Activated T-cell treated with anti-CD3 and anti-CD28 coated beads for 4 hours (primary cell): ENCODE data around the gene DSCAM.

ENCODE experiments used
- DNase-seq: peaks from one replicate; pipeline ENCODE4 v3.0.0-alpha.2; 2020

DSCAM gene

GRCh38 chr21:40016667-40017066 lies 830.3 kb downstream of the DSCAM start:
- DNase-seq: no peak

DNA sequence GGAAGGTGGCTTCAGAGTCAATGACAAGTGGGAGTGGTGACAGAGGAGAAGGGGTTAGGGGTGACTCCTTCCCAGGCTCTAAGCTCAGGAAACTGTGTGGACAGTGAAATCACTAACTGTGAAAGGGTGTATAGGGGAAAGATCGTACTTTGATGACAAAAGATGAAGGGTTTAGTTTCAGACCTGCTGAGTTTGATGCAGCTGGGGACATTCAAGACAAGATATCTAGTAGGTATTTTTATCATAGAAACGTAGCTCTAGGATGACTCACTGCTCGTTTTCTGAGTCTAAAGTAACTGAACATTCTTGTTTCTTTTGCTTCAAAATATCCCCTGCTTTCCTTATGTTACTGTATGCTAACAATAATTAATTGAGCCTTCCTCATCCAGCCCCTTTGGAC lies 830.7 kb downstream of the DSCAM start:
- DNase-seq: no peak

DNA sequence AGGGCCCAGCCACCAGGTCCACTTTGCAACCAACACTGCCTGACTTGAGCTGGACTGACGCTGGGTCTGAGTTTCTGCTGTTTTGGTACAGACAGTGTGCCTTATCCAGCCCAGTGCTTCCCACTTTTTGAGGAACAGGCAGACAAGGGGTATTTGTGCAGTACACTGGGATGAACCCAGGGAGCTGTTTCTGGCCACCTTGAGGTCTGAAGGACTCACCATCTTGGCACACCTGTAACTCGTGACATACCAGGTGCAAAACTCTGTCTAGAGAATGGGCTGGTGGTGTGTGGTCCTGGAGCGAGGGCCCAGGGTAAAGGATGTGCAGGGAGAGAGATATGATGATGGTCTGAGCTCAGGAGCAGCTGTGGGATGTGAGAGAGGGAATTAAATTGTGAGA lies 831.1 kb downstream of the DSCAM start:
- DNase-seq: no peak

- DNase-seq: no peak
Observed at GRCh38 chr21:40014394-40014793, 832.6 kb downstream of the DSCAM start.

GRCh38 chr21:40013001-40013735 lies 833.8 kb downstream of the DSCAM start:
- no peak for DNase-seq

DNA sequence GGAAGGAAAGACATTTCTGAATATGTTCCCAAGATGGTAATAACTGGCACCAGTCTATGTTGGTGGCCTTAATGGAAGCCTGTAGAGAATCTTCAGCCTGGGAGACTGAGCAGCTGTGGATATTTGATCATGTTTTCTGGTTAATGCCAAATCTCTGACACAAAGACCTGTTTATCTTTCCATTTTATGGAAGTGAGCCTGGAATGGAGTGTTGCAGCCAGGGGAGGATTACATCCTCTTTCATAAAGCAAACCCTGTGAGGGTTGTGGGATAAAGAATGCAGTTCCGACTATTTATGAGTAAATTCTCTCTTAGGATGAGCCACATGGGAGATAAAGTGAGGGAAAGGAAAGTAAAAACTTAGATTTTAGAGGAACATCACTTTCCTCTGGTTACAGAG lies 835.6 kb downstream of the DSCAM start:
- DNase-seq: no peak

DNA sequence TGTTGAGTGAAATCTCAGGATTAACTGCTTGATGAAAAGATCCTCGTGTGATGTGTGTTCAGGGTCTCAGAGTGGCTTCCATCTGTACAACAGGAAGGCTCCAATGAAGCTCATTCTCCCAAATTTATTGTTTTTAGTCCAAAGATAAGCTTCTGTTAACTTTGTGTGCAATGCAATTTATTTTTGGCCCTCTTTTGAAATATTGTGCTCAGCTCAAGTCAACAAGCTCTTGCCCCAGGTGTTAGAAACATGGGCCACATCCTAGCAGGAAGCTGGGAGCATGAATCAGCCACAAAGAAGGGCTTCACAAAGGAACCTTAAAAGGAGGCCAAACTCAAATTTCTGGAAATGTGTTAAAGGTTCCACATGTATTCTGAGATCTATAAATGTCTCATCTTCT lies 844.0 kb downstream of the DSCAM start:
- no peak for DNase-seq

GRCh38 chr21:39984286-39984991 lies 862.5 kb downstream of the DSCAM start:
- DNase-seq: no peak

- DNase-seq: no peak
Observed at GRCh38 chr21:39980241-39980820, 866.6 kb downstream of the DSCAM start.

DNA sequence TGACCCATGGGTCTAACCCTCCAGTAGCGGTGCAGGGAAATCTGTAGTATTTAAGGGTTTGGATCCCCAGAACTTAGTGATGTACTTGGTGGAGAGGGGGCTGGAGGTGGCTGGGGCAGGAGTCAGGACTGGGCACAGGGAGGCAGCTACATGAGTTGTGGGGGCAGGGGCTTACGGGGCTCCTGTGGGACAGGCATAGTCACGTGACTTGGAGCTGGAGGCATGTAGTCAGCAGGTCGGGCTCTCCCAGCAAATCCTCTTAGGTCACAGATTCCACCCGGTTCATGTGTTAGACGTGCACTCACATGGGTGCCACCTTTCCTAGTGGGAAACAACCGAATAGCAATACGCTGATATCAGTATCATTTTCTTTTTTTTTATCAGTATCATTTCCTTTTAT lies 867.6 kb downstream of the DSCAM start:
- no peak for DNase-seq

DNA sequence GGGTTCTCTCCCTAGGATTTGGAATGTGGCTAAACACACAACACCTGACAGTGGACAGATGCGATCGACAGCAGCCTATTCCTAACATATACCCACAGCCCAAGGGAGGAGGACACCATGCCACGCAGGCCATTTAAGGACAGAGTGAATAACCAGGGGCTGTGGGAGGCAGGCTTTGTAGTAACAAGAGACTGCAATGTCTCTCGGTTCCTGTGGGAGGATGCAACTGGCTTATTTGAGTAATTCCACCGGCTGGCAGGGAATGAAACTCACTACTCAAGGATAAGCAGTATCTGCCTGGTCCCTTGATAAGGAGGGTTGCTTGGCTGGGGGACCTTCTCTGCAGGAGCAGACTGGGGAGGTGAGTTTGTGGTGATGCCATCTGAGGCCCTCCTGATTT lies 870.2 kb downstream of the DSCAM start:
- no peak for DNase-seq

DNA sequence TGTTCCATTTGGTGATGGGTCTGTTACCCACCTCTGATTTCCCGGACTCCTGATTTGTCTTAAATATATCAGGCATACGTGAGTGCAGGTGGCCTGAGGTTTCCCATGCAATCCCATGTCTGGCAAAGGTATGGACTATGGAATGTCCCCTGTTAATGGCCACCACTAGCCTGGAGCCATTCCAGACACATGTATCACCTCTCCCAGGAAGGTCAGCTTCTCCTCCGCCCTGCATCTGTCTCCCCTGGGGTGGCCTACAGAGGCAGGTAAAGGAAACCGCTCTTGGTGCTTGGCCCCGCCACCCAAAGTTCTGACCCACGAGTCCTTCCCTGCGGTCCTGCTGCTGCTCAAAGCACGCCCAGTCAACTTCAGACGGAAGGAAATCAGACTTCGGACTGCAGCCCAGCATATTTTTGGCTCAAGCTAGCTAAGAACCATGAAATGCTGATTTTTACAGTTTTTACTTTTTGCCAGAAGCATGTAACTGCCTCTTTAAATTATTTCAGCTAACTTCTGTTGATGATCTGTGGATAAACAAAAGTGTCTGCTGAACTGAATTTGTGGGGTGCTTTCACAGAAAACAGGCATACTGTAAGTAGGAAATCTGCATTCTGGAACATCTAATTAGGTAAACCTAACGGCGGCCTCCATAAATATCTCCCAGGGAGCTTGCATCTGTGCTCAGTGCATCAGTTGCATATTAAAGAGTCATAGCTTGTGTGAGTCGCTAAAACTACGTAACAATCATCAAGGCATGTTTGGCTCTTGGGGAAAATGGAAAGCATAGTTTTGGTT lies 873.8 kb downstream of the DSCAM start:
- no peak for DNase-seq

DNA sequence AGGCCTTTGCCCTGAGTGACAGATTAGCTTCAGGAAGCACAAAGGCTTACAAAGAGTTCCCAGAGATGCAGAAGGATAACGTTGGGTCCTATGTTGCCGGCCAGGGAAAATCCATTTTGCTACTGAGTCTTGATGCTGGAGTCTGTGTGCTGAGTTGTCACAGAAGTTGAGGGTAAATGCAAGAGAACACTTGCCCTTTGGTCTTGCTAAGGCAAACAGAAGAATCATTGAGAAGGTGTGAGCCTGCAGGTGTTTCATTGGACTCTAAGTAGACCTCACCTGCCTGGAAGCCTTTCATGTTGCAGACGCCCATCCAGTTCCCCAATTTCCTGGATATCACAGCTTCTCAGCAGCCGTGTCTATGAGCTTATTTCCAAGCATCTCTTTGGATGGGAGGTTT lies 874.5 kb downstream of the DSCAM start:
- DNase-seq: no peak

GRCh38 chr21:39971956-39972355 lies 875.0 kb downstream of the DSCAM start:
- DNase-seq: no peak

GRCh38 chr21:39969691-39970364 lies 877.1 kb downstream of the DSCAM start:
- no peak for DNase-seq

GRCh38 chr21:39968010-39968409 lies 878.9 kb downstream of the DSCAM start:
- no peak for DNase-seq

DNA sequence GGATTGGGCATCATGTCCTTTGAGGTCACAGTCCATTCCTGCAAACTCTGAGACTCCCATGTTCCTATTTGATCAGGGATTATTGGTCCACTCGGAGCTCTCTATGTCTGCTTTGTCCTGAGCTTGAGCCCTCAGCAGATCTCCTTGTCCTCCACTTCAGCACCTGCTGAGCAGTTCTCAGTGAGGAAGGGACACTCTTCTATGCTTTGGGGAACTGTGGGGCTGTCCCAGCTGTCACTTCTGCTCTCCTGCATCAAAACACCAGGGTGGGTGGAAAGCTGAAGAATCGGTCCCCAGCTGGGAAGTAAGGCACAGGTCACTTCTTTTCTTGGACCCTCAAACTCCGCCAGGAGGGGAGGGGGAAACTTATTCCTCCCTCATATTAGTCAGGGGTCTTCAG lies 880.2 kb downstream of the DSCAM start:
- DNase-seq: no peak

DNA sequence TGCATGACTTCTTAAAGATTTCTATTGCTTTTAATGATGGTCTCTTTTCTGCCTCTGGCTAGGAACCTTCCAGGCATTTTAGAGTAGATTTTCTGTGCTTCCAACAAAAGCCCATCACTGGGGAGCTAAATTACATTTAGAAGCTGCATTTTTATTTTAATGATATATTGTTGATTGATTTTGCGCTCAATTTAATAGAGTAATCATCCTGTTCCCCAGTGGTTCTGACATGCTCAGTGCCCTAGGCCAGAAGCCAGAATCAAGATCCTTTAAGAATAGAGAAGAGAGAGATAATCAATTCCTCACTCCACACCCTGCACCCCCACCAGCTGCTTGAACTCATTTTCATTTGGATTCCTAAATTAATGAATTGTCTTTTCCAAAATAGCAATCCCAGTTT lies 881.9 kb downstream of the DSCAM start:
- no peak for DNase-seq

GRCh38 chr21:39961251-39961650 lies 885.7 kb downstream of the DSCAM start:
- no peak for DNase-seq
